Hippocampal formation (tissue), 2 donors: ENCODE results near the gene SYT2.
"Not testable (repeated sequence)": the region's sequence is repeated elsewhere in the genome, so short reads cannot be mapped to it uniquely, and the experiment has no call there.

Experiments
- DNase-seq, 2 donors: peaks; one replicate each; lab custom pipeline; 2025; lab: John Stamatoyannopoulos, UW

SYT2 gene

DNA sequence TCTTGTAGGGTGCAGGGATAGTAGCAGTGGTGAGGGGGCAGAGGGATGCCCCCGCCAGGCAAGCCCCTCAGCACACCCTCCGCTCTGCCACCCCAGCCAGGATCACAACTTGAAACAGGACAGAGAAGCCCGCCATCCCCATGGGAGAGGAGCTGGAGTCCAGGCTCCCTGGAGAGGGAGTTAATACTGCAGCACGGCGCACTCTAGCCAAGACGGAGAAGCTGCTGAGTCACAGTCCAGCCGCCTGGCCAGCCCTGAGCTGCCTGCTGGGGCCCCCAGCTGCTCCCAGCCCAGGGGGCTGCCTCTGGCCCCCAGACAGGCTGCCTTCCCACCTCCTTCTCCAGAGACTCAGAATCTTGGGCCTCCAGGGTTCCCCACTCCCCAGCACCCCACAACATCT lies 87.2 kb downstream of the SYT2 start:
- DNase-seq = no peak

DNA sequence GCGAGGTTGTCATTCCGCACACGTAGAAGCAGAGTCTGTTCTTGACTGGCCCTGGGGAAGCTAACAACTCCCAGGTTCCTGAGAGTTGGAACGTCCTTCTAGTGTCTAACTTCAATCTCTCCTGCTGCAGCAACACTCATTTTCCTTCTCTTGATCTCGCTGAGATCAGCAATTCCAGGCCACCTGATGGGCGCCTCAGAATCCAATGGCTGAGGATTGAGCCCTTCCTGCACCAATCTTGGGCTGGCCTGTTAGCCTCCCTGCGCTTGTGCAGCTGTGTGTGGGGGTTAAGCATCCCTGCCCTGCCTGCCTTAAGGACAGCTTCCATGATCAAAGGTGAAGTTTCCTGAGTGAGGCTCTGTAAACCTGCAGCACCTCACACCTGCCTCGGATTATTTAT lies 87.9 kb downstream of the SYT2 start:
- no peak for DNase-seq

DNA sequence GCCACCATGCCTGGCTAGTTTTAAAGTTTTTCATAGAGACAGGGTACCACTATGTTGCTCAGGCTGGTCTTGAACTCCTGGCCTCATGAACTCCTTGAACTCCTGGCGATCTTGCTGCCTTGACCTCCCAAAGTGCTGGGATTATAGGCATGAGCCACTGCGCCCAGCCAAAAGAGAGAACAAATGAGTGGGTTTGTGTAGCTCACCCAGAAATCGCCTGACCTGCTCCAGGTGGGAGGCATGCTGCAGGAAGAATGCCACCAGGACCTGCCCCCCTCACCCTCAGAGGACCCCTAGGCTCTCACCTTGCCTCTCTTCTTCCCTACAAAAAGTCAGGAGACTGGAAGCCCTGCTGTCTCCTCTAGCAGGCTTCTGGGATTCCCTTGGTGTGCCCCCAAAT lies 88.8 kb downstream of the SYT2 start:
- DNase-seq = no peak

DNA sequence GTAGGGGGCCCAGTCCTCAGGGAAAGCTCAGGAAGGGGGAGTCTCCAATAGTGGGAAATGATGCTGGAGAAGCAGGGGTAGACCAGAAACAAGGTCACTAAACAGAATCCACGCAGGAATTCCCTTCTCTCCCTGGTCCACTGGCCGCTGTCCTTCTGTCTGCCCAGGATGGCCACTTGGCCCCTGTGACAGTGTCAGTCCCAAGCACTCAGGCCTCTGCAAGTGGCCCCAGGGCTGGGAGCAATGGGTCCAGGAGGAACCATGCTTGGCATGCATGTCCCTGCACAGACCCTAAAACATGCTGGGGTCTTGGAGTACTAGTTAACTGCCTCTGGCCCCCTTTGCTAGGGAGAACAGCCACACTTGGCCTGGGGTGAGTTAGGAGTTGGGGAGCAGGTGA lies 90.2 kb downstream of the SYT2 start:
- not testable (repeated sequence) for DNase-seq

DNA sequence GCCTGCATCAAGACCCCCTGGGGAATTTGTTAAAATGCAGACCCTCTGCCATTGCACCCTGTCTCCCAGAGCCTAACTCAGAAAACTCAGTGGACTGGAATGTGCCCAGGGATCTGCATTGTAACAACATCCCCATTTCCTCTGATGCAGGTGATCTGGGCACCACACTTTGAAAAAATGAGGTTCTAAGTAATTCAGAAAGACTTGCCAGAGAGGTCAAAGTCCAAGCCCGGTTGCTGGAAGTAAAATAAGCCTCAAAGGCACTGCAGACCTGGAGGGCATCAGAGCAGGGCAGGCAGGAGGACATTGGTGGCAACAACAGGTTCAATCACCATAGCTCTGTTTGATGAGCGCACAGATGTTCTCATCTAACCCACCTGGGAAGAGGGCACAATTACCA lies 90.7 kb downstream of the SYT2 start:
- DNase-seq = no peak

DNA sequence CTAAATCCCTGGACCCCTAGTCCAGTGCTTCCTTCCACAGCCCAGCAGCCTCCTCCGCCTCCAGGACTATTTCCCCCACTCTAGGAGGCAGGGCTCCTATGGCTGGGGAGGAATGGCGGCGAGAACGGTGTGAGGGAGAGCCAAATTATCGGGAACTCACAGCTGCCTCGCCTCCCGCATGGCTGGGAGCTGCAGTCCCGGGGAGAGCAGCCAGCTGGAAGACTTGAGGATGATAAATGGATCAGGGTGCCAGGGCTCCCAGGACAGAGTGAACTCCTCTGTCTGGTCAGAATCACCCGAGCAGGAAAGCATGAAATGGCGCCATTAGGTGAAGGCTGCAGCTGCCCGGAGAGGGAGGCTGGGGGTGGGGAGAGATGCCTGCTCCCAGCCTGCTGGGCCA lies 91.2 kb downstream of the SYT2 start:
- DNase-seq = not testable (repeated sequence)

DNA sequence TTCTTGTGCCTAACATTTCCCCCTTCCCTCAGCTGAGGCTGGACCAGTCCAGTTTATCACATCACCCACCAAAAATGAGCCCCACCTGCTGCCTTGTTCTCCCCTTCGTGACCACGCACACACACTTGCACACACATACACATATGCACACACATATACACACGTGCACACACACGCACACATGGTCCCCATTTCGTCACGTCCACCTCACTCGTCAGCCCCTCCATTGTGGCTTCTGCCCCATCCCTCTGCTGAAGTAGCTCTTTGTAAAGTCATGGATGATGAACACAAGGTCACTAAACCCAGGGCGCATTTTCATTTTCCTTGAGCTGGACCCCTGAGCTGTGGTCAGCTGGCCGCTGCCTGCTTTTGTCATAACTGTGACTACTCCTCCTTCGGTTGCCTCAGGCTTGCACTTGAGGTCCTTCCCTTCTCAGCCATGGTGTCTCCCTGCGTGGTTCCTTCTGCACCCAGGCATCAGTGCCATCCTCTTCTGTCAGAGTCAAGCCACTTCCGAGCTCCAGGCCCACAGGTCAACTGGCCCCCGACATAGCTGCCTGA lies 93.8 kb downstream of the SYT2 start:
- no peak for DNase-seq

DNA sequence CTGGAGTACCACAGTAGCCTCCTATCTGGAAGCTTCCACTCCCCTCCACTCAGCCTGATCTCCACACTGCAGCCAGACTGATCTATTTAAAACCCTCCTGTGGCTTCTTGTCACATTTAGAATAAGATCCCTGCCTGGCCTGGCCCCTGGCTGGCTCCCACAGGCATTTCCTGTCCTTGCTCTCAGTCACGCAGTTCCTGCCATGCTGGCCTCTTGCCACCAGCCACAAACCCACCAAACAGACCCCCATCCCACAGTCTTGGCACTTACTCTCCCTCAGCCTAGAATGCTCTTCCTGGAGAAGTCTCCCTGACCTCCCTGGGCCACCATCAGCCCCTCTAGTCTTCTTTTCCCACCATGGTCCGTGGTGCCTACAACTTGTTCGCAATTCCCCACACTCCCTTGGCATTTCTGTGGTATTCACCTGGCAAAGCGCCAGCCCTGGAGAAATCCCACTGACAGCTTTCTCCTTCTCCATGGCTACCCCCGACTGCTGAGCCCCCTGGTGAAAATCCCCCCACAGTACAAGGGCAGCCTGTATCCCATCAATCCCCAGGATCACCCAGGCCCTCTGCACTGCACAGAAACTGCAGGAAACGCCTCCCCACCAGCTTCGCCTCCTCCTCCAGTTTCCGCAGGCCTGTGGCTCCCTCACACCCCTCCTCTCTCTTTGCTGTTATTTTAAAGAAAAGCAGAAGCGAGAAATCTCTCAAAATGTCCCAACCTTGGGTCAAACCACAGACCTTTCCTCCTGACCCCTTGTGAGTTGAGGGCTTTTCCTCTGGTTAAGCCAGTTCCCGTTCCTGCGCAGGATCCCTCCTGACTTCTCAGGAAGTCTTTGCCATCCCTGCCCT lies 94.5 kb downstream of the SYT2 start:
- peak in 1 of 2 donors; percentile 25 for DNase-seq

DNA sequence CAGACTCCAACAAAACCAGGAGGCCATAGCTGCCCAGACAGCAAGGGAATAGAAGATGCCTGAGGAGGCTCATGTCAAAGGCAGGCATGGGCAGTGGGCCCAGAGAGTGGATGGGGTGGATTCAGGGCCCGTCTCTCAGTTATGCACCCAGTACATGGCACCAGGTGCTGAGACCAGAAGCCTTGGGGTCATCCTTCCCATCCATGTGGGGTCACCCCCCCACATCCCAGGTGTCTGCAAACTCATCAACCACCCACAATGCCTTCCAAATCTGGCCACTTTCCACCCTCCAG lies 95.1 kb downstream of the SYT2 start:
- not testable (repeated sequence) for DNase-seq

DNA sequence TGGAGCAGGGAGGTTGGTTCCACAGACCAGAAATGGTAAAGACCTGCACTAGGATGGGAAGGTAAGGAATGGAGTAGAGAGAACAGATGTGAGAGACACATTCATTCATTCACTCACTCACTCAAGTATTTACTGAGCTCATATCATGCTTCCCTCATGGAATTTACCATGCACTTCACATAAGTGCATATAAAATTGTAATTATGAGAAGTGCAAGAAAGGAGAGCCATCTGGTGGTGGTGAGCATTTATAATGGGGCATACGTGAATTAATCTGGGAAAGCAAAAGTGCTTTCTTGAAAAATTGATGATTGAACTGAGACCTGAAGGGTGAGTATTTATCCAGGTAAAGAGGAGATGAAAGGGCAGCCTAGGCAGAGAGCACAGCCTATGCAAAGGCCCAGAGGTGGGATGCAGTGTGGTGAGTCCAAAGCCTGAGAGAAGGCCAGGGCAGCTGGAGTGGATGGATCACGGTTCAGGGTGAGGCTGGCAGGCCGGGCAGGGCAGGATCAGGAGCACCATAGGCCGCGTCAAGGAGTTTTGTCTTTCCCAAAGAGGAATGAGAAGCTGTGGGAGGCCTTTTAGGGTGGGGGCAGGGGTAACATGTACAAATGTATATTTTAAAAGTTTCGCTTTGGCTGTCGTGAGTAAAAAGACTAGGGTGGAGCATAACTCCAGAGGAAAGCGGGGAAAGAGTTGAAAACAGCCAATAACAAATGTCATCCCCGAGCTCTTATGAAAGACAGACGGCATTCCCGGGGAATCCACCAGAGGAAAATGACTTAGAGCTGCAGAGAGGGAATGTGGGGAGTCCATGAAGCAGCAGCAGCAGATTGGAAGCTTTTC lies 95.7 kb downstream of the SYT2 start:
- DNase-seq = not testable (repeated sequence)

DNA sequence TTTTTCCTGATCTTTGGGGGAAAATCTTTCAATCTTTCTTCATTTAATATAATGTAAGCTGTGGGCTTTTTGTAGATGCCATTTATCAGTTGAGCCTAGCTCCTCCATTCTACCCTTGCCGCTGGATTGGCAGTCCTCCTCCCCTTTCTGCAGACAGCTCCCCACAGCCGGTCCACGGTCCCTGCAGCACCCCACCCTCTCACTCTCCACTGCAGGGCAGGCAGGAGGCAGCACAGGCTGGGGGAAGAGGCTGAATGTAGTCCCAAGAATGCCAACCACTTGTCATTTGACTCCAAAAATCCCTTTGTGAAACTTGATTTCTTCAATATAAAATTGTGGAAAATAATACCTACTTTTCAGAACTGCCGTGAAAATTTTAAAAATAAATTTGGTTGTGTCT lies 96.7 kb downstream of the SYT2 start:
- no peak for DNase-seq

DNA sequence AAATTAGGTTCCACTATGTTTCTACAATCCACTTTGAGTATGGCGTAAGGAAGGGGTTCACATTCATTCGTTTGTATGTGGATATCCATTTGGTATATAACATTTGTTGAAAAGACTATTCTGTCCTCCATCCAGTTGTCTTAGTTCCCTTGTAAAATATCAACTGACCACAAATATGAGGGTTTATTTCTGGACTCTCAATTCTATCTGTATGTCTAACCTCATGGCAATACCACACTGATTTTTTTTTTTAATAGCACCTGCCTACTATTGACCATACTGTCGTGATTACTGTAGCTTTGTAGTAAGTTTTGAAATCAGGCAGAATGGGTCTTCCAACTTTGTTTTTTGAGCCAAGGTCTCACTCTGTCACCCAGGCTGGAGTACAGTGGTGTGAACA lies 98.2 kb downstream of the SYT2 start:
- DNase-seq = not testable (repeated sequence)

DNA sequence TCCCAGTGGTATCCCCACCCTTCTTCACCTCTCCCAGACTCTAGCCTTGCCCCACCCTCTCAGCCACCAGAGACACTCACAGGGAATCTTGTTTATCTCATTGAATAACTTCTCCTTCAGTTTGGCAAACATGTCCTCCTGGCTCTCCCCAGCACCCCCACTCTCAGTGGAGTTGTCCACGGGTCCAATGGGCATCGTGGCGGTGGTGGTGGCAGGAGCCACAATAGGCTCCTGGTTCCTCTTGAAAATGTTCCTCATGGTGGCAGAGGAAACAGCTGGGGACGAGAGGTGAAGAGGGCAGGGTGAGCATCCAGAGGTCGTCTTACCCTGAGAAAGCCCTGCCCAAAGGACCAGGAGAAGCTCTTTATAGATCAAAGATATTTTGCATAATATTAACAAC lies 104.7 kb downstream of the SYT2 start:
- DNase-seq = no peak

DNA sequence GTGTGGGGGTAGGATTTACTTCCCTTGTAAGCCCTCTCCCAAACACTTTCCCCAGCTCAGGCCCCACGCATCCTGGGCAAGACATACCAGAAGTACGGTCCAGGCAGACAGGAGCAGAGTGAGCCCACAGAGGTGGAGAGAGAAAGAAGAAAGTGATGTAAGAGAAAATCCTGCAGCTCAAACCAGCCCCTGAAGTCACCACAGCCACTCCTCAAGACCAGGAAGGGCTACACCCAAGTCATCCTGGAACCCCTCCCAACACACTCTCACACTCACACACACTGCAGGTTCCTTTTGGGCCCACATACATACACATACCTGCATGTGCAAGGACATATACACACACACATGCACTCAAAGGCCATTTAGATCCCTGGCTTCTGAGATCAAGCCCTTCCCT lies 106.8 kb downstream of the SYT2 start:
- no peak for DNase-seq

DNA sequence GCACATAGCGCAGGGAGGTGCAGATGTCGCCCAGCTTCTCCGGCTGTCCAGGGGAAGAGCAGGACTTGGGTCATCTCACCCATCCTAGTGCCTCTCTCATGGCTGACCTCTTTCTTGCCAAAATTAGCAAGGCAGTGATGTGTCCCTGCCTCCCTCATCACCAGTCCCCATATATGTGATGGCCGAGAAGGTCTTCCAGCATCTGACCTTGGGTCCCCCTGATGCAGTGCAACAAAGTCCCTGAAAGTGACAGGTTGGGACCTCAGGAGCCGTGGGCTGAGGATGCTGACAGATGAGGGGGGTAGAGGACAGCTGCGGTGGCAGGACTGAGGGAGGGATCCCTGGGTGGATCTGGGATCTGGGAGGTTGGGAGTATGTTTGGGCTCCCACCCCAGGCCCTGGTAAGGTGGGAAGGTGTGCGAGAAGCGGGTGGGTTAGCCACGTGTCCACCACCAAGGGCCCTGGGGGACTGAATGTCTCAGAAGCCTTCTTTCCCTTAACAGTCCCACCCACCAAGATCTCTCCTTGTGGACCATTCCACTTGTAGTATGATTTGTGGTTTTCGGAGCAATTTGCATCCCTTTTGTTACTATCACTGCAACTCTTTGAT lies 109.7 kb downstream of the SYT2 start:
- DNase-seq = no peak

DNA sequence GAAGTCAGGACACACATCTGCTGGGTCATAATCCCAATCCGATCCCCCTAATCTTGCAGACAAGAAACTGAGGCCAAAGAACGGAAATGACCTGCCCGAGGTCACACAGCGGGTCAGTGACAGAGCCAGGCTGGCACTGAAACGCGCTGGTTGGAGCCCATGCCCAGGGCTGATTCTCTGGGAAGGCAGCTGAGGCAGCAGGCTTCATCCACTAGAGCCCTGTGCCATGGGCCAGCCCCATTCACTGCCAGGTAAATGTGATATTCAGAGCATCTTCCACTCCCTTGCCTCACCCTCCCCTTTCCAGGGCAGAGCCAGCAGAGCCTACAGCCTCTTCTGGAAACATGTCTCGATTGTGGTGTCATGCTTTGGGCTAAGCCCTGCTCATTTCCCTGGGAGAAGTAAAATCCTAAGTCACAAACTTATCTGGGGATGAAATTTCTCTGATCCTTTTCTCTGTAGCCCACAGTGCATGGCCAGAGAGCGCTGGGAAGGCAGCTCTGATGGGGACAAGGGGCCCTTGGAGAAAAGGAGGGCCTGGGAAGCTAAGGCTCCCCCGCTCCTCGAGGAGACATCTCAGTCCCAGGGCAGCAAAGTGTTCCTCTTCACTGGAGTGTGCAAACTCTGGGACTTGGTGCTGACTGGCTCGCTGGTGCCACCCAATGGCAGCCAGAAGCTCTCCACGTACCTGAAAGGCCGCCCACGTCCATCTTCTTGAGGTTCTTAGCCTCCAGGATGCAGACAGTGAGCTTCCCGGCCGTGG lies 110.4 kb downstream of the SYT2 start:
- DNase-seq = peak; percentile 33 to 47

DNA sequence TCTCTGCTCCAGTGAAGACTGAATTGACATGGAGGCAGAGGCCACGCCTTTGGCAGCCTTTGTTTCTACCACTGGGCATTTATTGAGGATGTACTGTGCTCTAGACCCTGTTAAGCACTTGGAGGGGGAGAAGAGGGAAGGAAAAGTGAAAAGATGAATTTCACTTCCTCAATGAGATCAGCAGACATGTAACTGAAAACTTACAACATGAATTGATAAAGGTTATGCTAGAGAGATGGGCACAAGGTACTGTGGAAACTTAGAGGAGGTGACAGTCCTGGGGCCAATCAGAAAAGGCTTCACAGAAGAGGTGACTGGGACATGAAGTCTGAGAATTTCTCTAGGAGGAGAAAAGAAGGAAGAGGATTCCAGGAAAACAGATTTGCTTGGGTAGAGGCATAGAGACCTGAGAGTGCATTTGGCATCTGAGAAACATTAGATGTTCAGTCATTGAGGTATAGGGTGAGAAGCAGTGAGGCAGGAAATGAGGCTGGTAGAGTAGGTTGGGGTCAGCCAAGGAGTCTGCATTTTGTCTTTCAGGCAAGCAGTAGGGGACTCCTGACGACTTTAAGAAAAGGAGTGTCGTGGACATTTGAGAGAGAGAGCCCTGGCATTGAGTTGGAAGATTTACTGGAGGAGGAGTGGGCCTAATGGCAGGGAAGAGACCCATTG lies 113.0 kb downstream of the SYT2 start:
- DNase-seq = no peak

DNA sequence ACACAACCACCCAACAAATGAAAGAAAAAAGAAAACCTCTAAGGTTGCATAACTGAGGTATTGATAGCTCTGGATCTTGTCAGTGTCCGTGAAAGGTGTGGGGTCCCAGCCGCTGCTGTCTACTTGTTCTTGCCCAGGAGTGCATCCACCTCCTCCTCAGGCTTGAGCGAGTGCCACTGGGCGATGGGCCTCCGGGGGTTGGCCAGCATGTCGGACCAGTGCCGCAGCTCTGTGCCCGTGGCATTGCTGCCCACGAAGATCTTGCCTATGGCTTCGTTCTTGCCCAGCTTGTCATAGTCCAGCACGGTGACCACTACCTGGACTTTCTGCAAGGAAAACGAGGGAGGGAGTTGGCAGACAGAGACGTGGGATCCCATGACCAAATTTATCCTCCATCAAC lies 113.6 kb downstream of the SYT2 start:
- no peak for DNase-seq

DNA sequence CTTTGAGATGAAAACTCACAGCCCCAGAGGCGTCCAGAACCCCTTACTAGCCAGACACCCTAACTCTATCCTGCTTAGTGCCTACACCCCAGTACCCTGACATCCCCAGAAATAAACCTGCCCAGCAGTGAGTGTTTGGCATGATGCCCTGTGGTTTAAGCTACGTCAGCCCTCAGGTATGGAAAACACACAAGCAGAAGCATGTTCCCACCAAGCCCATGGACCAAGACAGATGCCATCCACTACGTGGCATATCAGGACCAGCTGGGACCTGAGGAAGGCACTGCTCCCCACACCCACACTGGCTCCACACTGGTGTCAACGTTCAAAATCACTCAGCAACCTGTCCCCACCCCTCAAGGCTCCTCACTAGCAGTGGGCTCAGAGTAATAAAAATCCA lies 116.4 kb downstream of the SYT2 start:
- DNase-seq = no peak

DNA sequence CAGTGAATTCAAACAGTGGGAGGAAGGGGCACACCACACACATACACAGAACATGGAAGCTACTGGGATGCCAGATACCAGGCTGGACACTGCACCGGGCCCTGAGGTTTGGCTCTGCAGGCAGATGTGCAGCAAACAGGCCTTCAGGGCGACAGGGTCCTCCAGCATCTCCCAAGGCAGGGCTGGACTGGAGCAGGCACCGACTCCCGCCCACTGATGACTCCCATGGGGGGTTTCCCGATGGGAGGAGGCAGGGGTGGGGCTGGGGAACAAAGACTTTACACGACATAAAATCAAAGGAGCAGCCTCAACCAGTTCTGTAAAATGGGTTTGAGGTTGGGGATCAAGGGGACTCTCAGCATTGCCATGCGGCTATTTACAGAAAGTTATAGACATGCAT lies 118.1 kb downstream of the SYT2 start:
- DNase-seq = no peak

DNA sequence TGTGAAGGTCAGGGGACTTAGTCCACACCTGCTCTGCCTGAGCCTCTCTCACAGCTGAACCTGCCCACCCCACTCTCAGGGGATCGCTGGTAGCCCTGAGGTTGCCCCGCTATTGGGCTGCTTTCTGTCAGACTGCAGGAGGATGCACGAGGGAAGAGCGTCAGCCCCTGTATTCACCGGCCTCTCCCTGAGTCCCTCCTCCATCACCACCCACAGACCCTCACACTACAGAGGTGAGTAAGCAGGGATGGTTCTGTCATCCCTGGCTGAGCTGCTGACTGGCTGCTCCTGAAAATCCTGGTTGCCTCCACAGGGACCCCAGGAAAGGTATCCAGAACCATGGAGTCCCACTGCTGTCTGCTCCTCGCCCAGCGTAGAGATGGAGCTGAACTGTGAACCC lies 118.7 kb downstream of the SYT2 start:
- no peak for DNase-seq
